HG02798 (cell line): ENCODE data around the gene BACH2.

Experiments
- ATAC-seq: cut with Tn5 transposase; IDR thresholded peaks from one replicate; pipeline ENCODE4 v1.9.1; 2021; ENCODE audit warnings: mild to moderate bottlenecking; ENCODE audit not compliant: unreplicated experiment, poor library complexity

The BACH2 gene

DNA sequence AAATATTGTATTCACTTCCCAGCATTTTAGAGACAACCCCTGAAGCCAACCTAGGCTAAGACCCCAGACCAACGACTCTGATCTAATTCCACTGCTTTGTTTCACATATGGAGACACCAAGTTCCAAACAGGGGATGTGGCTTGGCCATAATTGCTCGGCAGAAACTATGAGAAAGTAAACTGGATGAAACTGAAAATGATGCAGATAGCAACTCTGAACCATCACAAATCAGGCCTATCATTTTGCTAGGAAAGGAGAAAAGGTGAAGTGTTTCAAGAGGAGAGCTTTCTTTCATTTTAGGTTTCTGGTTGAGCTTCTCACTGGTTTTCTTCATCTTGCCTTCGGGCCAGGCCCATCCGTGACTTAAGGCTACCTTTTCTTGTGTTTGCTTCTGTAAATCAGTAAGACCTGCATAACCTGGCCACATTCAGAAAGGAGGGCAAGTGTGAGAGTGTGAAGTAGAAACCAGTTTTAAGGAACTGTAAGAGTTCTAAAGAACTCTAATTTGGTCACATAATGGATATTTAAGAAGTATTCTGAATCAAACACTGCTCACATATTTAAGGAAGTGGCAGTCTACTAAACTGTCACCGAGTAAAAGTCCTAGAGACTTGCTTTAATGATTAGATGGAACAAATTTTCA is 105.8 kb downstream of the BACH2 start:
- ATAC-seq = no peak

DNA sequence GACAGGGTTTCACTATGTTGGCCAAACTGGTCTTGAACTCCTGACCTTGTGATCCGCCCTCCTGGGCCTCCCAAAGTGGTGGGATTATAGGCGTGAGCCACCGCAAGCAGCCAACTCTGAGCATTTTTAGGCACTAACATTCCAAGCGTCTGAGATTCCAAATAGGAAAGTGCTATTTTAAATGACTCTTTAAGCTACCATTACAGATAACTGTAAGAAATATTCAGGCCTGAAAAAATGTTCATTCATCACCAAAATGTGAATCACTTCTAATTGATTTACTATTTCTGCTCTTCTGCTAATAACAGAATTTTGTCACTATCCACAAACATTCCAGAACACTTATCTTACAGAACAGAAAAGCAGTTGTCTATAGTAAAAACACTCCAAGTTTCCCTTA is 106.5 kb downstream of the BACH2 start:
- no peak for ATAC-seq

DNA sequence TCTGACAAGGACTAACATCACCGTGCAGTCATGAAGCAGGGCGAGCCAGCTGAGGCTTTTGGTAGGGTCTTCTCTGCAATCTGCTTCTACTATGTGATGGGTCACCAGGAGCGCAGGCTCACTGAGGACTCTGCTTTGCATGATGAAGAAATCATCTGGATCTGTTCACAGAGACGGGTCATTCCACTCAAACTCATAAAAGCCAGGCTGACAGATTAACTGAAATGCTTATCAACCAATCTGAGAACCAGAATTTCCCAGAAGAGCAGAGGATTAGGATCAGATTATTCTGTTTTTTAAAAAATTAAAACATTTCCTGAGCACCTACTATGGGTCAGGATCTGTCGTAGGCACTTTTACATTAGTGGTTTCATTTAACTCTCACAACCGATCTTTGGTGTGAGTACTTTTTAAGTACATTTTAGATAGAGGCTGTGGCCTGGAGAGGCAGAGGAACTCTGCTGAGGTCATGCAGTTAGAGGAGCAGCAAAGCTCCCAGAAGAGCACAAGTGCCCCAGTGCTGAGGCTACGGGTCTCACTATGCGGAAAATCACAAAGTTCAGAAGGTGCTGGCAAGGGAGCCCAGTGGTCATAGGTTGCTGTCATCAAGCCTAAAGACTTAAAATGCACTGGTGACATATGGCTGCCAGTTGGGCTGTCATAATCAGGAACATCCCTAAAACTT is 109.1 kb downstream of the BACH2 start:
- ATAC-seq = no peak

DNA sequence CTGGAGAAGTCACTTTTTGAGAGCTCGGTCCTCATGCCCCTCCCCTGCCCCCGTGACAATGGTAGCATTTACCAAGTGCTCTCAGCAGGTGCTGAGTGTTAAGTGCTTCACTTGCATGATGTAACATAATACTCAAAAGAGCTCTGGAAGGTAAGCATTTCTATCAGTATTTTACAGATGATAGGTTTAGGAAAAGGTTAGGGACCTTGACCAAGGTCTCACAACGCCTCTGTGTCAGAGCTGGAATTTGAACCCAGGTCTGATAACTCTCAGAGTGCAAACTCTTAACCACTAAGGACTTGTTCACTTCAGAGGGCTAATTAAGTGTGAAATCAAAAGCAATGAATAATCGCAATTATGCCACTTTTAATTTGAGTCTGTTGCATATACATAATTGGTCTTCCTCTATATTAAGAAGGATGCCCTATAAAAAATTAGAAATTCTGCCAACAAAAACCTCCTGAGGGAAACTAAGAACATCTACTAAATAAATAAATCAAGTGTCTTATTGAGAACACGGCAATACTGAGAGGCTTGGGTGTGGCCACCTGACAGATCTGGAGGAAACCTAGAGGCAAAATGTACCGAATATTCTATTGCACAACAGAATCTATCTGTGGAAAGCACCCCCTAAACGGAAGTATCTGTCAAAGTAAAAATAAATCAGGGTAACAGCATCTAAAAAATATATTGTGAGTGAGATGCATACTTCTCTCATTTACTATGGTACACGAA is 109.8 kb downstream of the BACH2 start:
- no peak for ATAC-seq

DNA sequence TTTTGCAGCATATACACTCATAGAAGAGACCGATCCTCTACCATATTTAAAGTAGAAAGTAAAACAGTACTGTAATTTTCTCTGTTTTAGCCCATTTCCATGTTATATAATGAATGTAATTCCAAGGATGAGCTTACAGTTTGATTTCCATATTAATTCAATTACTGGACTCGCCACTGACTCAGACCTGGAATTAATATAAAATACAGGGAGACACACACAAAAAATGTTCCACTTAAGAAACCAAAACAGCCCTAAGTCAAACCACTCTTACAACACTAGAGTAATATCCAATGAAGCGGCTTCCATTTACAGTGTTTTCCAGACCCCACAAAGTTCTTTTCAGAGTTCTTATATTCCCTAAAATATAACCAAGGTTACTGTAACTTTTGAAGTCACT is 110.6 kb downstream of the BACH2 start:
- ATAC-seq = no peak

DNA sequence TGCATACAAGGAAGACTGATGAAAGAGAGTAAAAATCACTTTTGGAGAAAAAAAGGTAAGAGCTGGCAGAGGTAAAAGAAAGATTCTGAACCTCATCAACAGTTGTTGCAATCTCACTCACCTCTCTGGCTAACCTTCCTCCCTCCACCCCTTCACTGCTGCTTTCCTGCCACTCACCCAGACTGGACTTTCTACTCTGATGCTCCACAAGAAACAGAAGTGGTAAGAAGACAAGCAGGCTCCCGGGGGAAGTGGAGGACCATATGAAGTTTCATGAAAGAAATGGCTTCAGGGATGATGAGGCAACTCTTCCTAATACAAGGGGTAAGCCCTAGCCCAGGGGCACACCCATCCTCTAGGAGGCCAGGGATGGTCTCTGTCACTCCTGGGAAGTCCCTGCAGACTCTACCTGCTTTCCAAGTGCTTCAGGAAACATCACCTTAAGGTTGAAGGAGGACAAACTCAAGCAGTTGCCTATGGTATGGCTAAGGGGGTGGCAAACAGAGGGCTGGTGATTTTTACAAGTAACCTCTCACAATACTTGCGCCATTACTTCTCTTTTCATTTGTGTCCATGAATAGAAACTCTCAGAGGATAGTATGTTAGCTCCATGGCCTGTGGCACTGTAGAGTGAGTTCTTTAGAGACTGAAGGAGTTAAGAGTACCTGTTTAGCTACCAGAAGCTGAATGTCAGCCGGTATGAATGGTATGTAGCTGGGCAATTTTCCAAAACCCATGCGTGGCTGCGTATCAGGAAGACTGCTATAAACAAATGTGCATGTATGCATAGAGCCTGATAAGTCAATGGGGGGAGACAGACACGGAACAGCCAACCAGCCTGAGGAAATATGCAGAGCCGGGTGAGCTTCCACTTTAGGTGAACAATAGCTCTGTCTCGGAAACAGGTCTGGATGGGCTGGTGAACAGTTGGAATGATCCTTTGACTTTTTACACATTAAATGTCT is 112.0 kb downstream of the BACH2 start:
- ATAC-seq = no peak

DNA sequence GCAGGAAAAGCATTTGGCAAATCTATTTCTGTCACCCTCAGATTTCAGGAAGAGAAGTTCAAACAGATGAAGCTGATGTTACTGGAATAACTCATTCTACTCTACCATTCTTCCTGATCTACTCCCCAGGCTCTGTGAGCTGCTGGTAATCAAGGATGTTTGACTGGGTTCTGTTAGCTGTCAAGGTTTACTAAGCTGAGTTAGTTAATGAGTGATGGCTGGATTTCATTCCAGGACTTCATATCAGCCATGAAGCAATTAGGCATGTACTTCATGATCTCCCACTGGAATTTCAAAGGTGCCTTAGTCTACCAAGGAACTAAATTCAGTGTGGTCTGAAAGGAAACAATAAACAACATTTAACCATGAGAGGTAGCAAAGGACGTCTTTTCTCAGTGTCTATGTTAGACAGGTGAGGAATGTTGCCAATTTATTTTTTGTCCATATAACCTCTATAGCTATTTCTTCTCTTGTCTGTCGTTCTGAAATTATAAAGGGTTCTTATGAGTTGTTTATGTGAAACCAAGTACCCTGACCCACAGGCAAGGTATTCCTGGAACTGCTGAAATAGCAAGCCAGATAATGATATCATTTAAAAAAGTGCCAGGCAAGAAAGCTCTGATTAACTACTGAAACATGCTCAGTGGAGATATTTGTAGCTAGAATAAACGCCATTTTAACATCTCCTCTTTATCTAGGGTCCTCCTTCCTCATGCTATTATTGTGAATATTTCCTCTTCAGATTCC is 112.9 kb downstream of the BACH2 start:
- ATAC-seq = no peak

DNA sequence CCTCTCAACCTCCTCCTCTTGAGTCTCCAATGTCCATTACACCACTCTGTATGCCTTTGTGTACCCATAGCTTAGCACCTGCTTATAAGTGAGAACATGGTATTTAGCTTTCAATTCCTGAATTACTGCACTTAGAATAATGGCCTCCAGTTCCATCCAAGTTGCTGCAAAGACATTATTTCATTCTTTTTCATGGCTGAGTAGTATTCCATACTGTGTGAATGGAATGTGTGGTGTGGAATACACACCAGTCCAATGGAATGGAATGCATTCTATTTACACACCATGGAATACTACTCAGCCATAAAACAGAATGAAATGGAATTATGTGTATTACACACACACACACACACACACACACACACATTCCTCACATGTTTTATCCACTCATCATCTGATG is 116.1 kb downstream of the BACH2 start:
- no peak for ATAC-seq

DNA sequence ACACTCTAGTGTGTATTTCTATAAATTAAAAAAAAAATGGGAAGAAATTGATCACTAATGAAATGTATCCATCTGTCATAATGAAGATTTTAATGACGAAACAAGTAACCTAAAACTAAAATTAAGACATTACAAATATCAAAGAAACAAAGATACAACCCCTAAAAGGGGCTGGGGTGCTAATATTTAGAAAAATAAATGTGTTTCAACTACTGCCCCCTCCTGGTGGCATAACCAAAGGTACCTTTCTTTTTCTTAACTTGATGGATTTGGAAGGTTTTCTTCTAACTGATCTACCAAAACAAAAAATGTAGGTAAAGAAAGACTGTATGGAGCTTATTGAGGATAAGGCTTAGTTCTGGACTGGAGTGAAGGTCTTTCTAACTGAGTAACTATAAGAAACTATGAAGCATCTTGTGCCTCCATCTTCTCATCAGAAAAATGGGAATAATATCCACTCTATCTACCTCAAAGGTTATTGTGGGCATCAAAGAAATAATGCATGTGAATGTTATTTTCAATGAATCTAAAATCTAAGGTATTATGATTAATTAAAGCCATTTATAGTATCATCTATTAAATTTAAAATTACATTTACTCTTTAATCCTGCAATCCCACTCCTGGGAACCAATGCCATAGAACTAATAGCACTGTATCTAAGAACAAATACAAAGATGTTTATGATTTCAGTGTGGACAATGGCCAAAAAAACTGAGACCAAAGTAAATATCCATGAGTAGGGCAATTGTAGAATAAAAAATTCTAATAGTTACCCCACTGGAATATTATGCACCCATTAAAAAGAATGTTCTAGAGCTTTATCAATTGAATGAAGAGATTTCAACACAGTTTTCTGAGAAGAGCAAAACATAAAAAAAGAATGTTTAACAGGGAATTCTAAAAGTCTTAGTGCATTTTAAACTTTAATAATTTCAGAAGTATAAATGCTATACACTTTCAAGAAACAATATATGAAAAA is 117.2 kb downstream of the BACH2 start:
- no peak for ATAC-seq

DNA sequence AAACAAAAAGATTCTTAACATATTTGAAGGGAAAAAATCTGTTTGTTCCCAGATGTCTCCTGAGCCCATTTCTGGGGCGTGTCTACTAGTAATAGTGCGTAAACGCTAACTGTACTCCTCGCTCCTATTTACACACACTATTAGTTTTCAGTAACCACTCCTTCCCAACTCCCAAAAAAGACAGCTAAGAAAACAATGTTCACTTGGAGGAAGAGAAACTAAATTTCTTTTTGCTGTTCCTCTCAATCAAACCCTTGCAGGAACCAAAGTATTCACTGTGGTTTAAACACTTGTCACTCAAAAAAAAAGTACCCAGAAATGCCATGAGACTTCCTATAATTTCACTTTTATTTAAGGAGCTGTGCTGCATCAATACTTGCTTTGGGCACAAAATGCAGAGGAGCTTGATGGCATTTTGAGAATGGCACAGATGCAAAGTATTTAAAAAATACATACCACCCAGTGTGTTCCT is 118.2 kb downstream of the BACH2 start:
- ATAC-seq = no peak

DNA sequence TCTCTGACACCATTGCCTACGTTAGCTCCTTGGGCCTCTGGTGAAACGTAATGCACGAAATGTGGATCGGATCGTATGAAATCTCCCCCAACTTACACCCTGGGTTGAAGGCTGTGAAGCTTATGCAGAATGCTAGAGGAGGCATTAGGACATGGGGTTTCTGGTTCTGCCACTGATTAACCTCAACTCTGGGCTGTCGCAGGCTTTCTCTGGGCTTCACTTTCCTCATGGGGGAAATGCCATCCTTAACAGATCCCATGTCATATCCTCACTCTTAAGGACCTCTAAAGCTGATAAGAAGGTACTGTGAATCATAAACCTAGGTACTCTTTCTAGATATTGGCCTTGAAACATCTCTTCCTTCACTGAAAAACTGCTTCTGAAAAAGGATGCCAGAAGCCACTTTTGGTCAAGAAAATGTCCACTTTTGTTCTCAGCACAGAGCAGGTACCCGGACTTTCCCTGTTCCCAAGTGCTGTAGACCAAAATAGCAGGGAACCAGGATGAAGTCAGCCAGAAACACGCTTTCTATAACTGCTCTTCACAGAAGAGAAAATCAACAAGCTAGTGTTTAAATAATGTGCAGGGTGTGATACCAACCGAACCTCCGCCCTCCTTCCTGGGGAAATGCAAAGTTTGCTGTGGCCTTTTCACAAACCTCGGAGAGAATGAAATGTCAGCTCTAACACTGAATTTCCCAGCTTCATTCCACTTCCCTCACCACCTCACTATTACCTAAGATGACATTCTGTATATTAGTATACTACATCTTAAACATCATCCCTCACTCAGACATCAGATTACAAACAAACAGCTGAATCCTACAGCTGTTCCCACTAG is 118.9 kb downstream of the BACH2 start:
- ATAC-seq = no peak

DNA sequence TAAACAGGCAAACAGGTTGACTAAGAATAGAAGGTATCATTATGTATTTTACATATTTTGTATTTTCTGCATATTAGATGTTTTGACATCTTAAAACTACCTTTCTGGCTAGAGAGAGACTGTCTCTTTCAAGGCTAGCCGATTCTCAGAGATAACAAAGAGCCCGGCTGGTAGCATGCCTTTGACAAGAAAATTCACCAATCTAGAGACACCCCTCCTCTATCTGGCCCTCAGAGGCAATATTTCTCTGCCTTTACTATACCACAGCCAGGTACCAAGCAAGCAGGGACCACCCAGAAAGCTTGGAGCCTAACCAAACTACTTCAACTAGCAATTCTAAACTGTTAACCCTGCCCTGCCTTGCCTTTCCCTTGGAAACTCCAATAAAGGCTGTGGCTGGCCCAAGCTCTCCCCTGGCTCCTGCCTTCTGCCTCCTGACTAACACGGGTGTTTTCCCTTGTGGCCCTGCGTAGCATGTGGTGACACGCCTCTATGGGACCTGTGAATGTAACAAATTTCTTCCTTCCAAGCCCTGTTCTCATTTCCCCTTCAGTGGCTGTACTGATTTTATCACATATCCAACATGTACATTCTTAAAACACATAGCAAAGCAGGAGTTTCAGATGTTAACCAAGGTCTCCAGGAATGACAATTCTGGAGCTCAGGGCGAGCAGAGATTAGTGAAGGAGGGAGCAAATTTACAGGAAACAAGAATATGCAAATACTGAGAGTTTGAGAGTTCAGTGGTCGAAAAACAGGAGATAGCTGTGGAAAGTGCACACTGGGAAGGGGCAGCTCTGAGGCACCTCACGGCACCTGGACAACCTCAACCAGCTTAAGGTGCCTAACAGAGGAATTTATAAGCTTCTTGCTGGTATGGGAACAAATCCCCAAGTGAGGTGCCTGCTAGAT is 120.8 kb downstream of the BACH2 start:
- ATAC-seq = peak; percentile 78

DNA sequence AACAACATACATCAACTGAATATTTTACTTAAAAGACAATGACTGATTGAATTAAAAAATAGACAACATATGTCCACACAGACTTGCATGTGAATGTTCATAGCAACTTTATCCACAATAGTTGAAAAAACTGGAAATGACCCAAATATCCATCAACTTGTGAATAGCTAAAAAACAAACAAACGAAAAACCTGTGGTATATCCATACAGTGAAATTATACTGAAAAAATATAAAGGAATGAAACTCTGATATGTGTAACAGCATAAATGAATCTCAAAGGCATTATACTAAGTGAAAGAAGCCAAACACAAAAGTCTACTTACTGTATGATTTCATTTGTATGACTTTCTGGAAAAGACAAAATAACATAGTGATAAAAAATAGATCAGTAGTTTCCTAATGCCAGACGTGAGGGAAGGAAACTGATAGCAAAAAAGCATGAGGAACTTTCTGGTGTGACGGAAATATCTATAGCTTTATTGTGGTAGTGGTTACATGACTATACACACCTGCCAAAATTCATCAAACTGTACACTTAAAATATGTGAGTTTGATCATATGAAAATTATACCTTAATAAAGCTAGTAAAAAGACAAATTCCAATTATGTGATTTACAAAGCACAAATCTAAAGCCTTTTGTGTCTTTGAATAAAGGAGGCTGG is 123.2 kb downstream of the BACH2 start:
- no peak for ATAC-seq

DNA sequence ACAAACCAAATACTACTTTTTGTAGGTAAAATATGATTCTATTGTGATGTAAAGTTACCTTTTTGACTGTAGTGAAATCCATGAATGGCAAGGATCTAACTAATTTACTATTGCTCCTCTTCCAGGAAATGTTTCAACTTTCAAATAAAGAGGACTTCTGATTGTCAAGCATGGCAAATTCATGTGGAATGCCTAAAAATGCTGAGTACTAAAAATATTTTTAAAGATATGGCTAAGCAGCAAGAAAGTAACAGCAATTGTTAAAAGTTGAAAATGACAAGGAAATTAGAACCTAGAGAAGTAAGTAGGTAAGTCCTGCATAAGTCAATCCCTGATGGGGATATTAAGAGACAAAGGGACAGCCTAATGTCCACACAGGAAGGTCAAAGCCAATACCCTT is 126.0 kb downstream of the BACH2 start:
- no peak for ATAC-seq

DNA sequence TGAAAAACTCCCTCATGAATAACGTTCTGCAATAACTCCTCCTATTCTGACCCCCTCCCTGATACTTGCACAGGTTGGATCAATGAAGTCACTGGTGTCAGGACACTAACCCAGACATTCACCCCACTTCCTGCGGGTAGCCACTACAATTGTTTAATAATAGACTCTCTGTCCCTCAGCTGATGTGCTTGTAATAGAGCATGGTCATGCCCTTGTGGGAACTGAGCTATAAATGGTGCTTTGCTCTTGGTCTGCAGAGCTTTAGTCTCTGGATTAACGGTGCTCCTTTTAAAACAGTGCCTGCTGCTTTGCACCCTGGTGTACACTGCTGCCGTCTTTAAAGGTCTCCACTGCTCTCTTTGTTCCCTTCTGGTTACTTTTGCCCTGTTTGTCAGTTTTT is 127.3 kb downstream of the BACH2 start:
- ATAC-seq = no peak

DNA sequence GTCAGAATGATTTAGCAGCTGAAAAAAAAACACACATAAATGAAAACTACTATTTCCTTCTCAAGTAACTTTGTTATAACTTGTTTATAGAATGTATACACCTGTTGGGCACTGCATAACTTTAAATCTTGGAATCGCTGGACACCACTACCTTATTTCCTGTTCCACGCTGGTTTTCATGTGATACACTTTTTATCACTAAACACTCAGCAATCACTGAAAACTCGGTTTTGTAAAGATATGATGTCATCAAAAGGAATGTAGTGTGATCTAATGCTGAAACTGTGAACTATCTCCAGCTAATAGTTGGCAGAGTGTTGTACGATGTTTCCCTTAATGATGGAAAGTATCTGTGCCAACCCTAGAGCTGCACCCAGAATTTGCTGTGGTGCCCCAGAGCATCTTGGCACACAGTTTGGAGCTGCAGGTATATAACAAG is 127.9 kb downstream of the BACH2 start:
- ATAC-seq = no peak
